HG03558 (cell line): Measurements from ENCODE around the gene SAMD8.

Source experiments
- ATAC-seq: cut with Tn5 transposase; IDR thresholded peaks from one replicate; pipeline ENCODE4 v1.9.1; 2021; ENCODE audit warnings: moderate number of reproducible peaks; ENCODE audit not compliant: unreplicated experiment; ENCODE audit errors: extremely low read depth

SAMD8 gene

GRCh38 chr10:75083972-75084833, 27.3 kb upstream of the SAMD8 start:
- ATAC-seq, result no peak

- no peak for ATAC-seq
Measured at GRCh38 chr10:75084834-75085384, 26.5 kb upstream of the SAMD8 start.

- no peak for ATAC-seq
Measured at GRCh38 chr10:75086278-75086934, 25.1 kb upstream of the SAMD8 start.

- ATAC-seq, result no peak
Measured at GRCh38 chr10:75088640-75089039, 22.8 kb upstream of the SAMD8 start.

- no peak for ATAC-seq
Measured at GRCh38 chr10:75089634-75090033, 21.8 kb upstream of the SAMD8 start.

- ATAC-seq, result no peak
Measured at GRCh38 chr10:75091146-75091545, 20.3 kb upstream of the SAMD8 start.

GRCh38 chr10:75094465-75094864, 17.0 kb upstream of the SAMD8 start:
- no peak for ATAC-seq

GRCh38 chr10:75095631-75096030, 15.8 kb upstream of the SAMD8 start:
- ATAC-seq, result no peak

GRCh38 chr10:75096749-75097148, 14.7 kb upstream of the SAMD8 start:
- no peak for ATAC-seq

GRCh38 chr10:75097666-75098285, 13.7 kb upstream of the SAMD8 start:
- ATAC-seq, result no peak

- no peak for ATAC-seq
Measured at GRCh38 chr10:75098902-75099673, 12.4 kb upstream of the SAMD8 start.

GRCh38 chr10:75099952-75100763, 11.3 kb upstream of the SAMD8 start:
- no peak for ATAC-seq

GRCh38 chr10:75100764-75101291, 10.6 kb upstream of the SAMD8 start:
- ATAC-seq, result no peak

- no peak for ATAC-seq
Measured at GRCh38 chr10:75101416-75102251, 9.8 kb upstream of the SAMD8 start.

GRCh38 chr10:75102830-75103673, 8.4 kb upstream of the SAMD8 start:
- ATAC-seq, result no peak

- ATAC-seq, result no peak
Measured at GRCh38 chr10:75103881-75104686, 7.4 kb upstream of the SAMD8 start.

GRCh38 chr10:75104842-75105241, 6.6 kb upstream of the SAMD8 start:
- no peak for ATAC-seq
